CD14-positive monocyte (primary cell): ENCODE results near the gene KIAA1549. TPM values are rescaled to one million over a fixed set of nuclear protein-coding genes. Genes with fewer than 3 reads are reported as not detected.

Experiments
- DNase-seq, 3 donors: peaks; one replicate each; pipeline ENCODE4 v3.0.0-alpha.2; 2011 to 2022
- H2AFZ ChIP-seq: 2 replicates; pipeline ENCODE4 v1.6.0; 2012; ENCODE audit warnings: mild to moderate bottlenecking, low read depth, low read length, inconsistent platforms; ENCODE audit not compliant: insufficient read depth, poor library complexity, severe bottlenecking
- H3K27ac ChIP-seq, 2 donors: 1 replicate in 1 of 2; 2 replicates in 1 of 2; pipeline ENCODE4 v1.5.1; 2012 to 2013; ENCODE audit warnings: low read length in 2 of 2, control low read depth in 1 of 2, inconsistent platforms in 1 of 2, low read depth in 1 of 2, mild to moderate bottlenecking in 1 of 2
- H3K27me3 ChIP-seq, 2 donors: one replicate each; pipeline versions ENCODE4 v1.6.0 to v1.6.1; 2011 to 2013; ENCODE audit warnings: low read length in 2 of 2; ENCODE audit not compliant: control insufficient read depth in 2 of 2, insufficient read depth in 2 of 2
- H3K36me3 ChIP-seq, 2 donors: replicated peaks in 1 of 2; 1 replicate in 1 of 2; 2 replicates in 1 of 2; pipeline versions ENCODE4 v1.5.1 to v1.6.1; 2012 to 2013; ENCODE audit warnings: low read length in 2 of 2, control low read depth in 1 of 2, inconsistent platforms in 1 of 2, mild to moderate bottlenecking in 1 of 2; ENCODE audit not compliant: insufficient read depth in 2 of 2, control insufficient read depth in 1 of 2
- H3K4me1 ChIP-seq, 2 donors: 1 replicate in 1 of 2; 2 replicates in 1 of 2; pipeline versions ENCODE4 v1.5.1 to v1.6.1; 2012 to 2013; ENCODE audit warnings: low read length in 2 of 2, control low read depth in 1 of 2, inconsistent platforms in 1 of 2, mild to moderate bottlenecking in 1 of 2, moderate library complexity in 1 of 2; ENCODE audit not compliant: insufficient read depth in 2 of 2, control insufficient read depth in 1 of 2
- H3K4me2 ChIP-seq: replicated peaks from 2 replicates; pipeline ENCODE3; 2012; ENCODE audit warnings: low read length, moderate library complexity, mild to moderate bottlenecking; ENCODE audit not compliant: poor library complexity, severe bottlenecking; ENCODE audit errors: extremely low read depth
- H3K4me3 ChIP-seq, 3 experiments: fragments of 200-600 bp in 1 of 3; sonication (generic) in 1 of 3; replicated peaks in 1 of 3; 1 replicate in 2 of 3; 2 replicates in 1 of 3; pipeline ENCODE4 v1.5.1; 2011 to 2013; ENCODE audit warnings: low read length in 3 of 3, mild to moderate bottlenecking in 3 of 3, control low read depth in 2 of 3, low read depth in 2 of 3, inconsistent platforms in 1 of 3, moderate library complexity in 1 of 3
- H3K79me2 ChIP-seq: 2 replicates; pipeline ENCODE4 v1.6.0; 2012; ENCODE audit warnings: mild to moderate bottlenecking, control low read depth, inconsistent platforms, low read length, moderate library complexity; ENCODE audit not compliant: insufficient read depth
- H3K9ac ChIP-seq: 2 replicates; pipeline ENCODE4 v1.6.0; 2017; ENCODE audit warnings: low read length, mild to moderate bottlenecking; ENCODE audit not compliant: insufficient read depth, poor library complexity, severe bottlenecking
- H3K9me3 ChIP-seq, 2 donors: replicated peaks in 1 of 2; 1 replicate in 1 of 2; 2 replicates in 1 of 2; pipeline versions ENCODE4 v1.5.1 to v1.6.1; 2012 to 2013; ENCODE audit warnings: low read length in 2 of 2, control low read depth in 1 of 2; ENCODE audit not compliant: control insufficient read depth in 1 of 2, insufficient read depth in 1 of 2
- H4K20me1 ChIP-seq: 2 replicates; pipeline ENCODE4 v1.6.0; 2012; ENCODE audit warnings: mild to moderate bottlenecking, low read length, control low read depth, moderate library complexity; ENCODE audit not compliant: insufficient read depth
- H3K27ac Mint-ChIP-seq, 7 donors: one replicate each; pipeline ENCODE4 v1.8.0; 2020; ENCODE audit warnings: mild to moderate bottlenecking in 7 of 7, mixed read lengths in 7 of 7, moderate library complexity in 6 of 7, inconsistent platforms in 2 of 7
- H3K27me3 Mint-ChIP-seq, 3 donors: one replicate each; pipeline ENCODE4 v1.8.0; 2021 to 2022; ENCODE audit warnings: low read depth in 3 of 3, mild to moderate bottlenecking in 3 of 3, mixed read lengths in 3 of 3, moderate library complexity in 3 of 3, inconsistent platforms in 1 of 3
- H3K36me3 Mint-ChIP-seq, 2 donors: one replicate each; pipeline ENCODE4 v1.8.0; 2020; ENCODE audit warnings: mixed read lengths in 2 of 2, inconsistent platforms in 1 of 2, mild to moderate bottlenecking in 1 of 2
- H3K4me1 Mint-ChIP-seq: one replicate; pipeline ENCODE4 v1.8.0; 2020; ENCODE audit warnings: mild to moderate bottlenecking, mixed read lengths
- H3K4me3 Mint-ChIP-seq, 2 donors: one replicate each; pipeline ENCODE4 v1.8.0; 2020; ENCODE audit warnings: mild to moderate bottlenecking in 2 of 2, mixed read lengths in 2 of 2, moderate library complexity in 1 of 2
- H3K9me3 Mint-ChIP-seq, 7 donors: one replicate each; pipeline ENCODE4 v1.8.0; 2020 to 2022; ENCODE audit warnings: mixed read lengths in 7 of 7, mild to moderate bottlenecking in 6 of 7, moderate library complexity in 6 of 7, inconsistent platforms in 2 of 7
- CTCF ChIP-seq: fragments of 200-600 bp; IDR thresholded peaks from one replicate; pipeline ENCODE4 v1.8.0; 2022; ENCODE audit warnings: antibody characterized with exemption, mild to moderate bottlenecking
- WGBS: methylation state at CpG from one replicate; pipeline ENCODE4 v1.1.5; 2013; ENCODE audit warnings: missing lambda C conversion rate; ENCODE audit not compliant: insufficient coverage; 5-methylcytosine and 5-hydroxymethylcytosine counted together
- intact Hi-C, 2 donors: fragments of 100-400 bp; cut with micrococcal nuclease; formaldehyde crosslinking; loops; one replicate each; pipeline versions ENCODE4 v1.15.0 to v1.15.1; 2023
- polyA plus RNA-seq, 3 donors: library from polyadenylated mRNA; depleted of rRNA in 1 of 3; unstranded in 2 of 3; stranded (reverse) in 1 of 3; fragments of 300-500 nt in 2 of 3; fragments of >200 nt in 1 of 3; fragmentation: Illumina TruSeq in 2 of 3; gene quantifications; 1 replicate in 2 of 3; 2 replicates in 1 of 3; pipeline ENCODE4 v1.2.3, GENCODE V29; 2012 to 2021
- small RNA-seq: library from RNA; depleted of rRNA; stranded (forward); fragments of <200 nt; gene quantifications from one replicate; pipeline ENCODE3, GENCODE V24; 2012; ENCODE audit warnings: low read depth; ENCODE audit not compliant: insufficient read length

Gene KIAA1549
- polyA plus RNA-seq, 3 donors: 0.03 TPM; not detected in 1

GRCh38 chr7:138784692-138785091 lies 196.5 kb downstream of the KIAA1549 start:
- Histone ChIP-seq H4K20me1 (no peaks in the 10 kb centered on the region), H3K4me3 (no peak overlapping the region), H3K9ac (no peak overlapping the region), H3K4me1 (no peaks in the 10 kb centered on the region), H3K27ac (no peak overlapping the region), H3K27me3 (no peaks in the 10 kb centered on the region), H3K9me3 (peaks cover 6 to 9% of the 10 kb centered on the region in 2 donors), H3K4me2 (no peak overlapping the region), H3K79me2 (no peaks in the 10 kb centered on the region), H2AFZ (no peak overlapping the region), H3K36me3 (no peaks in the 10 kb centered on the region)
- no peak overlapping the region for H3K4me3 Mint-ChIP-seq
- TF ChIP-seq CTCF: no peak
- no peak overlapping the region for H3K27ac Mint-ChIP-seq
- H3K9me3 Mint-ChIP-seq: peaks cover 10 to 17% (median 13%) of the 10 kb centered on the region in 7 donors
- WGBS: 100% methylated on average over 1 of the region's 4 CpGs
- no peaks in the 10 kb centered on the region for H3K4me1 Mint-ChIP-seq
- DNase-seq: no peak
- H3K36me3 Mint-ChIP-seq: no peaks in the 10 kb centered on the region
- intact Hi-C loops: no loop called here
- H3K27me3 Mint-ChIP-seq: peaks cover 1 to 2% (median 2%) of the 10 kb centered on the region in 3 donors

Small RNA genes lying within 50 kb of the gene (small RNA-seq; reads per million reads assigned to genes)
- not detected for gene RNU6-1272P

Other genes with a start within 250 kb of the KIAA1549 start
- not detected for gene TMEM213, start 183.4 kb downstream of the KIAA1549 start, polyA plus RNA-seq
- not detected for gene ATP6V0A4, start 183.2 kb downstream of the KIAA1549 start, polyA plus RNA-seq
- gene ZC3HAV1L, start 54.7 kb upstream of the KIAA1549 start, polyA plus RNA-seq: under 1 TPM in 1 of 3 donors, not detected in 2; 0.10 TPM
- 10 to 100 TPM; 20.7 to 30.2 (median 21.2) TPM for gene ZC3HAV1, start 128.3 kb upstream of the KIAA1549 start, polyA plus RNA-seq
- 1 to 10 TPM in 2 of 3 donors, under 1 TPM in 1; 0.80 to 4.2 (median 1.6) TPM for gene UBN2, start 249.8 kb upstream of the KIAA1549 start, polyA plus RNA-seq